Neural cell (in vitro differentiated cells): ENCODE measurements around the gene SNX22. TPM values are rescaled to one million over a fixed set of nuclear protein-coding genes. Genes with fewer than 3 reads are reported as not detected.

Experiments used
- H2AFZ ChIP-seq: fragments of 200-600, 300-800 bp; sonication (generic), shearing (Covaris generic); 2 replicates; pipeline ENCODE4 v1.6.0; 2014; ENCODE audit warnings: low read depth, mild to moderate bottlenecking, antibody characterized with exemption, low read length, moderate library complexity
- H3F3A ChIP-seq: fragments of 200-600 bp; shearing (Covaris generic); 2 replicates; pipeline ENCODE4 v1.6.1; 2016; ENCODE audit warnings: mild to moderate bottlenecking, moderate library complexity, mixed read lengths, antibody characterized with exemption, low read length; ENCODE audit not compliant: insufficient read depth, poor library complexity, severe bottlenecking
- H3K27ac ChIP-seq: fragments of 200-600, 300-800 bp; sonication (generic), shearing (Covaris generic); 2 replicates; pipeline ENCODE4 v1.5.1; 2014; ENCODE audit warnings: mild to moderate bottlenecking, low read length, moderate library complexity
- H3K27me3 ChIP-seq: fragments of 300-800, 200-600 bp; sonication (generic), shearing (Covaris generic); 2 replicates; pipeline ENCODE4 v1.6.0; 2014; ENCODE audit warnings: mild to moderate bottlenecking, low read depth, low read length, moderate library complexity; ENCODE audit not compliant: insufficient read depth
- H3K36me3 ChIP-seq: fragments of 300-800, 200-600 bp; sonication (generic), shearing (Covaris generic); 2 replicates; pipeline ENCODE4 v1.5.1; 2014; ENCODE audit warnings: mild to moderate bottlenecking, antibody characterized with exemption, low read length, moderate library complexity; ENCODE audit not compliant: insufficient read depth
- H3K4me2 ChIP-seq: fragments of 300-800, 200-600 bp; sonication (generic), shearing (Covaris generic); 2 replicates; pipeline ENCODE4 v1.6.0; 2014; ENCODE audit warnings: mild to moderate bottlenecking, low read length
- H3K4me3 ChIP-seq: fragments of 300-800, 200-600 bp; sonication (generic), shearing (Covaris generic); 2 replicates; pipeline ENCODE4 v1.5.1; 2014; ENCODE audit warnings: mild to moderate bottlenecking, low read length, moderate library complexity
- H3K79me2 ChIP-seq: fragments of 200-600 bp; shearing (Covaris generic); replicated peaks from 2 replicates; pipeline ENCODE4 v1.6.0; 2014; ENCODE audit warnings: mild to moderate bottlenecking, low read length, moderate library complexity; ENCODE audit not compliant: insufficient read depth
- H3K9ac ChIP-seq: fragments of 300-800, 200-600 bp; sonication (generic), shearing (Covaris generic); 2 replicates; pipeline ENCODE4 v1.6.1; 2016; ENCODE audit warnings: mild to moderate bottlenecking, low read length, mixed read lengths
- H3K9me2 ChIP-seq: fragments of 200-600 bp; shearing (Covaris generic); 2 replicates; pipeline ENCODE4 v1.6.1; 2016; ENCODE audit warnings: mild to moderate bottlenecking, low read length, mixed read lengths; ENCODE audit not compliant: insufficient read depth
- H3K9me3 ChIP-seq: fragments of 200-600, 300-800 bp; sonication (generic), shearing (Covaris generic); 2 replicates; pipeline ENCODE4 v1.6.1; 2016; ENCODE audit warnings: mild to moderate bottlenecking, mixed run types, low read length, moderate library complexity, mixed read lengths
- H4K20me1 ChIP-seq: fragments of 200-600 bp; shearing (Covaris generic); 2 replicates; pipeline ENCODE4 v1.6.1; 2016; ENCODE audit warnings: mild to moderate bottlenecking, mixed run types; ENCODE audit not compliant: insufficient read depth
- EP300 ChIP-seq: fragments of 450-650 bp; conservative IDR thresholded peaks from 2 replicates; pipeline ENCODE4 v1.6.1; 2014; ENCODE audit warnings: antibody characterized with exemption, mild to moderate bottlenecking, moderate library complexity; ENCODE audit not compliant: poor library complexity, severe bottlenecking
- EZH2 ChIP-seq: fragments of 200-600, 300-800 bp; shearing (Covaris generic), sonication (generic); IDR thresholded peaks from 2 replicates; pipeline ENCODE4 v1.6.1; 2014; ENCODE audit warnings: antibody characterized with exemption, low read length, borderline replicate concordance, mild to moderate bottlenecking; ENCODE audit not compliant: insufficient read depth, poor library complexity, severe bottlenecking
- MXI1 ChIP-seq: fragments of 450-650 bp; conservative IDR thresholded peaks from 2 replicates; pipeline ENCODE4 v1.6.1; 2014; ENCODE audit warnings: antibody characterized with exemption, mild to moderate bottlenecking; ENCODE audit not compliant: poor library complexity, severe bottlenecking
- POLR2AphosphoS5 ChIP-seq: IDR thresholded peaks from 2 replicates; pipeline ENCODE4 v1.6.1; 2012
- RAD21 ChIP-seq: fragments of 450-650 bp; conservative IDR thresholded peaks from 2 replicates; pipeline ENCODE4 v1.6.1; 2014; ENCODE audit warnings: antibody characterized with exemption, mild to moderate bottlenecking, moderate library complexity
- SMC3 ChIP-seq: fragments of 450-650 bp; conservative IDR thresholded peaks from 2 replicates; pipeline ENCODE4 v1.6.1; 2014; ENCODE audit warnings: antibody characterized with exemption, mild to moderate bottlenecking, moderate library complexity; ENCODE audit not compliant: poor library complexity
- TAF1 ChIP-seq: IDR thresholded peaks from 2 replicates; pipeline ENCODE4 v1.6.1; 2012; ENCODE audit warnings: low read depth
- polyA plus RNA-seq: library from polyadenylated mRNA; depleted of rRNA; stranded (reverse); fragments of >200 nt; gene quantifications from 2 replicates; pipeline ENCODE4 v1.2.3, GENCODE V29; 2014
- TF ChIP-seq, protein P1 (sequence below): IDR thresholded peaks from 2 replicates; pipeline ENCODE4 v1.6.1; 2012; ENCODE audit warnings: borderline replicate concordance
- TF ChIP-seq, protein P2 (sequence below): fragments of 450-650 bp; IDR thresholded peaks from 2 replicates; pipeline ENCODE4 v1.5.1; 2014; ENCODE audit warnings: antibody characterized with exemption, mild to moderate bottlenecking, moderate library complexity; ENCODE audit not compliant: poor library complexity, severe bottlenecking

The SNX22 gene
- polyA plus RNA-seq, 1 donor from 2014 or later = 0.73 TPM

DNA sequence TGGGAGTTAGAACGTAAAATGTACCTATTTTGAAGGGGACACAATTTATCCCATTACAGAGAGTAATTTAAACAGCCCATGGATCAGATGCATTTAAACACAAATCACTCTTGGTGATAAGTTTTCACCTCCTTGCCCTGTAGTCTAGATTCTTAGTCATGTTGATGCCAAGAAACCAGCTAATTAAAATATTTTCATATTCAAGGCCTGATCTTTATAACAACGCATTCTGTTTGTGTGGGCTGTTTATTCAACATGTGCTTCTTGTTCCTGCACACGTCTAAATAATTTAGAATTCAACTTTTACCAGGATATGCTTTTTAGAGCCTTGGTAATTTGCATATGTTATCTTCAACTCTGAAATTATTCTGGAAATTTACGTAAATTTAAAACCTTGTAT lies 29.9 kb upstream of the SNX22 start:
- no peaks in the 10 kb centered on the region for H4K20me1 ChIP-seq
- peaks cover 6% of the 10 kb centered on the region for H3K36me3 ChIP-seq
- H3K4me2 ChIP-seq = no peak overlapping the region
- no peak overlapping the region for H2AFZ ChIP-seq
- no peak overlapping the region for H3K4me3 ChIP-seq
- no peaks in the 10 kb centered on the region for H3K9me3 ChIP-seq
- no peak overlapping the region for H3K9ac ChIP-seq
- TF ChIP-seq RAD21 (no peak), EZH2 (no peak), EP300 (no peak), TAF1 (no peak), POLR2AphosphoS5 (no peak), MXI1 (no peak), SMC3 (no peak)
- TF ChIP-seq, protein P1, sequence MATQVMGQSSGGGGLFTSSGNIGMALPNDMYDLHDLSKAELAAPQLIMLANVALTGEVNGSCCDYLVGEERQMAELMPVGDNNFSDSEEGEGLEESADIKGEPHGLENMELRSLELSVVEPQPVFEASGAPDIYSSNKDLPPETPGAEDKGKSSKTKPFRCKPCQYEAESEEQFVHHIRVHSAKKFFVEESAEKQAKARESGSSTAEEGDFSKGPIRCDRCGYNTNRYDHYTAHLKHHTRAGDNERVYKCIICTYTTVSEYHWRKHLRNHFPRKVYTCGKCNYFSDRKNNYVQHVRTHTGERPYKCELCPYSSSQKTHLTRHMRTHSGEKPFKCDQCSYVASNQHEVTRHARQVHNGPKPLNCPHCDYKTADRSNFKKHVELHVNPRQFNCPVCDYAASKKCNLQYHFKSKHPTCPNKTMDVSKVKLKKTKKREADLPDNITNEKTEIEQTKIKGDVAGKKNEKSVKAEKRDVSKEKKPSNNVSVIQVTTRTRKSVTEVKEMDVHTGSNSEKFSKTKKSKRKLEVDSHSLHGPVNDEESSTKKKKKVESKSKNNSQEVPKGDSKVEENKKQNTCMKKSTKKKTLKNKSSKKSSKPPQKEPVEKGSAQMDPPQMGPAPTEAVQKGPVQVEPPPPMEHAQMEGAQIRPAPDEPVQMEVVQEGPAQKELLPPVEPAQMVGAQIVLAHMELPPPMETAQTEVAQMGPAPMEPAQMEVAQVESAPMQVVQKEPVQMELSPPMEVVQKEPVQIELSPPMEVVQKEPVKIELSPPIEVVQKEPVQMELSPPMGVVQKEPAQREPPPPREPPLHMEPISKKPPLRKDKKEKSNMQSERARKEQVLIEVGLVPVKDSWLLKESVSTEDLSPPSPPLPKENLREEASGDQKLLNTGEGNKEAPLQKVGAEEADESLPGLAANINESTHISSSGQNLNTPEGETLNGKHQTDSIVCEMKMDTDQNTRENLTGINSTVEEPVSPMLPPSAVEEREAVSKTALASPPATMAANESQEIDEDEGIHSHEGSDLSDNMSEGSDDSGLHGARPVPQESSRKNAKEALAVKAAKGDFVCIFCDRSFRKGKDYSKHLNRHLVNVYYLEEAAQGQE = no peak
- TF ChIP-seq, protein P2, sequence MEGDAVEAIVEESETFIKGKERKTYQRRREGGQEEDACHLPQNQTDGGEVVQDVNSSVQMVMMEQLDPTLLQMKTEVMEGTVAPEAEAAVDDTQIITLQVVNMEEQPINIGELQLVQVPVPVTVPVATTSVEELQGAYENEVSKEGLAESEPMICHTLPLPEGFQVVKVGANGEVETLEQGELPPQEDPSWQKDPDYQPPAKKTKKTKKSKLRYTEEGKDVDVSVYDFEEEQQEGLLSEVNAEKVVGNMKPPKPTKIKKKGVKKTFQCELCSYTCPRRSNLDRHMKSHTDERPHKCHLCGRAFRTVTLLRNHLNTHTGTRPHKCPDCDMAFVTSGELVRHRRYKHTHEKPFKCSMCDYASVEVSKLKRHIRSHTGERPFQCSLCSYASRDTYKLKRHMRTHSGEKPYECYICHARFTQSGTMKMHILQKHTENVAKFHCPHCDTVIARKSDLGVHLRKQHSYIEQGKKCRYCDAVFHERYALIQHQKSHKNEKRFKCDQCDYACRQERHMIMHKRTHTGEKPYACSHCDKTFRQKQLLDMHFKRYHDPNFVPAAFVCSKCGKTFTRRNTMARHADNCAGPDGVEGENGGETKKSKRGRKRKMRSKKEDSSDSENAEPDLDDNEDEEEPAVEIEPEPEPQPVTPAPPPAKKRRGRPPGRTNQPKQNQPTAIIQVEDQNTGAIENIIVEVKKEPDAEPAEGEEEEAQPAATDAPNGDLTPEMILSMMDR = no peak
- no peaks in the 10 kb centered on the region for H3K79me2 ChIP-seq
- H3K27ac ChIP-seq = no peak overlapping the region
- H3K9me2 ChIP-seq = no peaks in the 10 kb centered on the region
- H3F3A ChIP-seq = no peaks in the 10 kb centered on the region
- no peaks in the 10 kb centered on the region for H3K27me3 ChIP-seq

DNA sequence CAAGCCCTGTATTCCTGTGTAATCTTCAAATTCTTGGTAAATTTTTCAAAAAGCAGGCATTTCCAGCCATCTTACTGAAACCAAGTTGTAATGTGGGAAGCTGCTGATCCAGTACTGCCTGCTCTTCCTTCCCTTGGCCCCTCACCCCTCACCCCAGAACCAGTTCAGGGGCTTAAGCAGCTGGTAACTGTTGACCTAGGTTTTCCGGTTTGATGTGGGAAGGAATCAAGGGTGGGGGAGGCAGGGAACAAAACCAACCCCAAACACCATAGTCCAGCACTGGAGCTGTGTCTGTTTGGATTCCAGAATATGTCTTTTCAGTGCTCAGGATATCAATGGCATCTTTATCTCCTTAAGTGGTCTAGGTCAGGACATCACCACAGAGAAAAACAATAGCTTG lies 29.1 kb upstream of the SNX22 start:
- Histone ChIP-seq H2AFZ (no peak overlapping the region), H3K4me2 (no peak overlapping the region), H3K27me3 (no peaks in the 10 kb centered on the region), H4K20me1 (no peaks in the 10 kb centered on the region), H3K79me2 (no peaks in the 10 kb centered on the region), H3K9me2 (no peaks in the 10 kb centered on the region), H3K27ac (no peak overlapping the region), H3F3A (no peaks in the 10 kb centered on the region), H3K9ac (no peak overlapping the region), H3K36me3 (peaks cover 6% of the 10 kb centered on the region), H3K9me3 (no peaks in the 10 kb centered on the region), H3K4me3 (no peak overlapping the region)
- TF ChIP-seq RAD21 = no peak
- no peak for TF ChIP-seq MXI1
- TF ChIP-seq SMC3 = no peak
- TF ChIP-seq EP300 = no peak
- TF ChIP-seq, protein P1 = no peak
- TF ChIP-seq TAF1 = no peak
- TF ChIP-seq, protein P2 = no peak
- TF ChIP-seq EZH2 = no peak
- TF ChIP-seq POLR2AphosphoS5 = no peak
